HEK293T (cell line): ENCODE measurements around the gene PDGFRB.

Experiments
- ARNT ChIP-seq: fragments of 450-650 bp; IDR thresholded peaks from 2 replicates; pipeline ENCODE4 v1.6.1; 2017; ENCODE audit warnings: mild to moderate bottlenecking
- BHLHE40 ChIP-seq: fragments of 450-650 bp; IDR thresholded peaks from 2 replicates; pipeline ENCODE4 v1.6.1; 2016; ENCODE audit warnings: mild to moderate bottlenecking, moderate library complexity, borderline replicate concordance
- ELF4 ChIP-seq: fragments of 450-650 bp; IDR thresholded peaks from 2 replicates; pipeline ENCODE4 v1.6.1; 2017; ENCODE audit warnings: antibody characterized with exemption
- FOXA1 ChIP-seq: fragments of 450-650 bp; IDR thresholded peaks from 2 replicates; pipeline ENCODE4 v1.6.1; 2016; ENCODE audit warnings: mild to moderate bottlenecking
- FOXK2 ChIP-seq: fragments of 450-650 bp; IDR thresholded peaks from 2 replicates; pipeline ENCODE4 v1.6.1; 2016; ENCODE audit warnings: mild to moderate bottlenecking
- FOXM1 ChIP-seq: fragments of 450-650 bp; IDR thresholded peaks from 2 replicates; pipeline ENCODE4 v1.6.1; 2017; ENCODE audit warnings: mild to moderate bottlenecking, borderline replicate concordance
- L3MBTL2 ChIP-seq: fragments of 450-650 bp; conservative IDR thresholded peaks from 2 replicates; pipeline ENCODE4 v1.6.1; 2016; ENCODE audit warnings: mild to moderate bottlenecking
- NFRKB ChIP-seq: fragments of 450-650 bp; IDR thresholded peaks from 2 replicates; pipeline ENCODE4 v1.6.1; 2016; ENCODE audit warnings: mild to moderate bottlenecking, moderate library complexity
- SP1 ChIP-seq: fragments of 450-650 bp; IDR thresholded peaks from 2 replicates; pipeline ENCODE4 v1.6.1; 2017
- SUZ12 ChIP-seq: fragments of 450-650 bp; IDR thresholded peaks from 2 replicates; pipeline ENCODE4 v1.6.1; 2016; ENCODE audit warnings: mild to moderate bottlenecking
- ZNF384 ChIP-seq: fragments of 450-650 bp; IDR thresholded peaks from 2 replicates; pipeline ENCODE4 v1.6.1; 2016
- TF ChIP-seq, protein P1 (sequence below): fragments of 450-650 bp; IDR thresholded peaks from 2 replicates; pipeline ENCODE4 v1.6.1; 2016

DNA sequence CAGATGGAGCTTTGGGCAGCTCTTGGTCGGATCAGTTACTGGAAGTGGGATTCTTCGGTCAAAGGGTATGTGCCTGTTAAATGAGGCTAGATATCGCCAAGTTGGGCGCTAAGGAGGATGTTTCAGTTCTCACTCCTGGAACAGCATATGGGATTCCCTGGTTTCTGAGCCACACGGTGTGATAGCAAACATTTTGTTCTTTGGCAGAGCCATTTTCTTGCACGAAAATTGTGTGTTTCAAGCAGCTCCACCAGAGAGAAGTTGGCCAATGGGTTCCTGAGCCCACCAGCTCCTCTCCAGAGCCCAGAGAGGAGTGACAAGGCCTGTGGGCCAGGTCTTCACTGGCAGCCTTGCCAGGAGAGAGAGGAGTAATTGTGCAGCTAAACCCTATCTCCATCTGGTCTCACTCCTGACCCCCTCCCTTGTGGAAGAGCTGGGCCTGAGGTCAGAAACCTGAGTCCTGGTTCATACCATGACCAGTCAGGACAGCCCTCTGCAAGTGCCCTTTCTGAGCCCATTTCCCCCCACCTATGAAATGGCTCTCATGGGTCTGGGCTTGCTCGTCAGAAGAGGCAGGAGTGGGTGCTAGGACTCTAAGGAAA lies 23.5 kb upstream of the PDGFRB start:
- no peak for TF ChIP-seq SP1
- TF ChIP-seq NFRKB: no peak
- TF ChIP-seq FOXA1: no peak
- no peak for TF ChIP-seq BHLHE40
- TF ChIP-seq ELF4: no peak
- no peak for TF ChIP-seq FOXK2
- no peak for TF ChIP-seq ARNT
- no peak for TF ChIP-seq L3MBTL2
- no peak for TF ChIP-seq ZNF384
- no peak for TF ChIP-seq FOXM1
- TF ChIP-seq, protein P1, sequence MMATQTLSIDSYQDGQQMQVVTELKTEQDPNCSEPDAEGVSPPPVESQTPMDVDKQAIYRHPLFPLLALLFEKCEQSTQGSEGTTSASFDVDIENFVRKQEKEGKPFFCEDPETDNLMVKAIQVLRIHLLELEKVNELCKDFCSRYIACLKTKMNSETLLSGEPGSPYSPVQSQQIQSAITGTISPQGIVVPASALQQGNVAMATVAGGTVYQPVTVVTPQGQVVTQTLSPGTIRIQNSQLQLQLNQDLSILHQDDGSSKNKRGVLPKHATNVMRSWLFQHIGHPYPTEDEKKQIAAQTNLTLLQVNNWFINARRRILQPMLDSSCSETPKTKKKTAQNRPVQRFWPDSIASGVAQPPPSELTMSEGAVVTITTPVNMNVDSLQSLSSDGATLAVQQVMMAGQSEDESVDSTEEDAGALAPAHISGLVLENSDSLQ: no peak
- no peak for TF ChIP-seq SUZ12
